Spleen (tissue), 7 donors: Measurements from ENCODE around the gene CAMK1D.

Experiments
- CTCF ChIP-seq, 11 experiments: fragments of 200-600 bp in 7 of 11; fragments of 450-650 bp in 4 of 11; sonication (generic) in 4 of 11; IDR thresholded peaks in 8 of 11; conservative IDR thresholded peaks in 3 of 11; 1 replicate in 7 of 11; 2 replicates in 4 of 11; pipeline versions ENCODE4 v1.4.0 to v1.8.0; 2016 to 2021; ENCODE audit warnings: antibody characterized with exemption in 11 of 11, inconsistent platforms in 4 of 11, mild to moderate bottlenecking in 1 of 11
- POLR2A ChIP-seq, 3 donors: fragments of 450-650 bp; IDR thresholded peaks; one replicate each; pipeline ENCODE4 v1.5.1; 2017; ENCODE audit warnings: antibody characterized with exemption in 3 of 3, mild to moderate bottlenecking in 1 of 3
- POLR2AphosphoS5 ChIP-seq, 3 donors: sonication (generic); formaldehyde crosslinking; IDR thresholded peaks; one replicate each; pipeline ENCODE4 v1.5.1; 2017; ENCODE audit warnings: antibody characterized with exemption in 3 of 3
- donor health status: DM: no; HTN: no; CAD: no; lungs with moderate emphysema.
- donor health status: DM: no; HTN: no; CAD: no.
- donor health status: DM: no; HTN: no; CAD: no.

GRCh38 chr10:12588091-12588860 lies 238.9 kb downstream of the CAMK1D start:
- no peak for TF ChIP-seq CTCF (IDR thresholded peaks at IDR 0.05 in 8 of 11, conservative IDR thresholded peaks at IDR 0.05 in 3 of 11)
- TF ChIP-seq POLR2A (IDR thresholded peaks at IDR 0.05): no peak
- TF ChIP-seq POLR2AphosphoS5 (IDR thresholded peaks at IDR 0.05): no peak
